Aorta (tissue), 5 donors: ENCODE data around the gene ACSL1. TPM values are rescaled to one million over a fixed set of nuclear protein-coding genes. Genes with fewer than 3 reads are reported as not detected.

ENCODE experiments used
- ATAC-seq: fragments of 200-7000 bp; cut with Tn5 transposase; one replicate; pipeline ENCODE4 v1.9.1; 2022; ENCODE audit warnings: moderate library complexity; ENCODE audit not compliant: low FRiP score
- DNase-seq, 2 donors: peaks; one replicate each; pipeline ENCODE4 v3.0.0-alpha.2; 2020
- H3K27ac ChIP-seq, 2 donors: one replicate each; pipeline ENCODE4 v1.5.1; 2013; ENCODE audit warnings: low read length in 2 of 2, mild to moderate bottlenecking in 2 of 2, moderate library complexity in 2 of 2, control low read depth in 1 of 2, inconsistent platforms in 1 of 2, low read depth in 1 of 2
- H3K27me3 ChIP-seq, 2 donors: one replicate each; pipeline ENCODE4 v1.6.1; 2013; ENCODE audit warnings: control low read depth in 1 of 2, low read length in 1 of 2, mild to moderate bottlenecking in 1 of 2, moderate library complexity in 1 of 2; ENCODE audit not compliant: insufficient read depth in 2 of 2, control insufficient read depth in 1 of 2
- H3K36me3 ChIP-seq, 2 donors: one replicate each; pipeline ENCODE4 v1.6.1; 2013; ENCODE audit warnings: control low read depth in 1 of 2, low read length in 1 of 2, mild to moderate bottlenecking in 1 of 2; ENCODE audit not compliant: insufficient read depth in 2 of 2, control insufficient read depth in 1 of 2
- H3K4me1 ChIP-seq, 2 donors: one replicate each; pipeline ENCODE4 v1.6.1; 2013; ENCODE audit warnings: low read length in 2 of 2, control low read depth in 1 of 2, mild to moderate bottlenecking in 1 of 2, moderate library complexity in 1 of 2; ENCODE audit not compliant: insufficient read depth in 2 of 2, control insufficient read depth in 1 of 2
- H3K4me3 ChIP-seq, 2 donors: one replicate each; pipeline ENCODE4 v1.5.1; 2013; ENCODE audit warnings: low read length in 2 of 2, control low read depth in 1 of 2, mild to moderate bottlenecking in 1 of 2
- H3K9me3 ChIP-seq: one replicate; pipeline ENCODE4 v1.6.1; 2013; ENCODE audit warnings: mild to moderate bottlenecking, low read length; ENCODE audit not compliant: control insufficient read depth
- WGBS, 2 donors: extraction: QIAGEN DNeasy Blood & Tissue Kit; methylation state at CpG; one replicate each; pipeline ENCODE4 v1.1.7; 2013; 5-methylcytosine and 5-hydroxymethylcytosine counted together
- intact Hi-C, 2 donors: fragments of 100-400 bp; cut with DNase I; formaldehyde crosslinking; loops; one replicate each; pipeline versions ENCODE4 v1.14.2 to v1.15.0; 2022
- polyA plus RNA-seq, 2 donors: library from polyadenylated mRNA; stranded (reverse); fragments of 200-250 nt; gene quantifications; one replicate each; pipeline ENCODE4 v1.2.3, GENCODE V29; 2013
- total RNA-seq, 2 donors: library from RNA; stranded (reverse); fragmentation: NEBNext Ultra II Directional; extraction: Animal tissue kit (Norgen Biotek cat#: 25700); gene quantifications; one replicate each; pipeline ENCODE4 v1.2.1, GENCODE V29; 2021
- donor health status: healthy with polysubstance abuse.
- donor health status: Bipolar disorder and iron deficiency.
- donor health status: DM: no; HTN: no; CAD: no.
- donor health status: DM: no; HTN: no; CAD: no.
- donor health status: DM: yes; HTN: yes; CAD: no.

The ACSL1 gene
- total and polyA plus RNA-seq, 4 donors = 20.3 to 97.8 (median 55.5) TPM

DNA sequence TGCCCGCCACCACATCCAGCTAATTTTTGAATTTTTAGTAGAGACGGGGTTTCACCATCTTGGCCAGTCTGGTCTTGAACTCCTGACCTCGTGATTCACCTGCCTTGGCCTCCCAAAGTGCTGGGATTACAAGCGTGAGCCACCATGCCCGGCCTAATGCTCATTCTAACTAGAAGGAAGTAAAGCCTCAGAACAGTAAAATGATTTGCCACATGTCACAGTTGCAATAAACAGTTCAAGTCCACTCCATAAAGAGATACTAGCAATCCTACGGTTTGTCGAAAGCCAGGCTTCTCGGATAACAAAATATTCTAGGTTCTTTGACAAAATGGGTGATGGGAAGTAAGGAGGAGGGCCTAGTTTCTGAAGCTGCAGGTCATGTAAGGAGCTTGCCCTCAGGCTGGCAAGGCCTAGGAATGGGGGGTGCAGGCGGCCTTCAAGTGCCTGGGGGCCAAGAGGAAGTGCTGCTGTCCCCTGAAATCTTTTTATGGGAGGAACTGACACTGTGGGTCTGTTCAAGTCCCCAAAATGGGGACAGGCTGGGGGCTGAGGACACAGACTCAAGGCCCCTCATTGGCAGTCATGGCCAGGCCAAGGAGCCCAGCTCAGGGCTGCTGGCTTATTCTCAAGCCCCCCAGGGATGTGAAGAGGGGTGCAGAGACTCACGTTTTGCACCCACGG, 31.8 kb upstream of the ACSL1 start:
- DNase-seq (no peak), ATAC-seq (no peak)
- H3K27ac ChIP-seq = no peak overlapping the region
- no peaks in the 10 kb centered on the region for H3K4me1 ChIP-seq
- H3K9me3 ChIP-seq = no peaks in the 10 kb centered on the region
- no peaks in the 10 kb centered on the region for H3K36me3 ChIP-seq
- intact Hi-C loops = no loop called here
- no peaks in the 10 kb centered on the region for H3K27me3 ChIP-seq
- no peak overlapping the region for H3K4me3 ChIP-seq
- 86% methylated on average over 11 of the region's 11 CpGs for WGBS, 2 donors

DNA sequence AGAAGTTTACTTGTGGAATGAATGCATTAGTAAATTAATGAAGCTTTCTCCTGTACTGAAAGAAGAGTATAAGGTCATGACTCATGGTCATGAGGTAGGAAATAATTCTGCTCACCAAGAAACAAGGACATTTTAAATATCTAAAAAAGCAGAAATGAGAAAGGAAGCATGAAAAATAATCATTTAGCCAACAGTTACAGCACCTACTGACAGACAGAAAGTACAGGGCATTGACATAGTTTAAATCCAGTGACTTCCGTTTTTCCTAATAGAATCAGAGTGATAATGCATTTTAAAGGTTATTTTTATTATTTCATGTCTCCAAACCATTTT, 30.5 kb upstream of the ACSL1 start:
- H3K9me3 ChIP-seq = no peaks in the 10 kb centered on the region
- no peaks in the 10 kb centered on the region for H3K36me3 ChIP-seq
- DNase-seq = no peak
- no peaks in the 10 kb centered on the region for H3K4me1 ChIP-seq
- H3K27me3 ChIP-seq = no peaks in the 10 kb centered on the region
- H3K27ac ChIP-seq = no peak overlapping the region
- no peak overlapping the region for H3K4me3 ChIP-seq
- intact Hi-C loops = no loop called here
- ATAC-seq = no peak
- 59 to 61% methylated on average over 1 of the region's 1 CpG for WGBS, 2 donors

DNA sequence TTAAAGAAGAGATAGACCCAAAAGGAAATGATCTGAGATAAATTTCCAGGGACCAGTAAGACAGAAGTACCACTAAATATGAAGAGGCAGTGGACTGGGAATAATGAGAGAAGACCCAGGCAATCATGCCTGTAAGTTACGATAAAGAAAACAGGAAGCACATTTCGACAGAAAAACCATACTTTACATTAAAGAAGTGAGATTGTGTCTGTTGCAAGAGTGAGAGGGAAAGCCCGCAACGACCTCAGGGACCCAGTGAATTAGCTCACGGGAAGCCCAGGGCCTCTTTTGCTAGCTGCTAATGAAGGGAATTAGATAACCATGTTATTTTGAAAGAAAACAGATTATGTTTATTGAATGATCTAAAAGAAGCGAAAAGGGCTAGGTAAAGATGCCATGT, 28.9 kb upstream of the ACSL1 start:
- intact Hi-C loops = no loop called here

DNA sequence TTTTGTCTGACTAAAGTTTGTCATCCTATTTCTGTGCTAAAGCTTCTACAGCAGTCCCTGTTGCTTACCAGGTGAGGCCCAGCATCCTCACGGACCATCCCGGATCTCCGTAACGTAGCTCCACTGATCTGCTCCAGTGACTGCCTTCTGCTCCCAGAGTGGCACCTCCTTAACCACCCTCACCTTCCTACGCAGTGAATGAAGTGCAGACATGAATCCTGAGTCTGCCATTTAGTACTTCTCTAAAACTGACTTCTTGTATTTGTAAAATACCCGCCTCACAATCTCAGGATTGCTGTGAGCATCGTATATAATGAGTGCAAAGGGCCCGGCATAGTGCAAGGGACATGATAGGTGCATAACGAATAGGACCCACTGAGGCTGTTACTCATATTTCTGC, 27.7 kb upstream of the ACSL1 start:
- H3K9me3 ChIP-seq = no peaks in the 10 kb centered on the region
- no peak overlapping the region for H3K27ac ChIP-seq
- H3K36me3 ChIP-seq = no peaks in the 10 kb centered on the region
- WGBS, 2 donors = 93% methylated on average over 9 of the region's 9 CpGs
- ATAC-seq (no peak), DNase-seq (no peak)
- intact Hi-C loops = no loop called here
- H3K4me1 ChIP-seq = no peaks in the 10 kb centered on the region
- no peaks in the 10 kb centered on the region for H3K27me3 ChIP-seq
- H3K4me3 ChIP-seq = no peak overlapping the region

More for the DNA sequence above, 28.9 kb upstream of the ACSL1 start:
- DNase-seq = no peak
- no peaks in the 10 kb centered on the region for H3K9me3 ChIP-seq
- H3K4me3 ChIP-seq = no peak overlapping the region
- no peak overlapping the region for H3K27ac ChIP-seq
- WGBS, 2 donors = 53 to 56% methylated on average over 6 of the region's 6 CpGs
- ATAC-seq = no peak
- H3K36me3 ChIP-seq = no peaks in the 10 kb centered on the region
- H3K27me3 ChIP-seq = no peaks in the 10 kb centered on the region
- no peaks in the 10 kb centered on the region for H3K4me1 ChIP-seq

DNA sequence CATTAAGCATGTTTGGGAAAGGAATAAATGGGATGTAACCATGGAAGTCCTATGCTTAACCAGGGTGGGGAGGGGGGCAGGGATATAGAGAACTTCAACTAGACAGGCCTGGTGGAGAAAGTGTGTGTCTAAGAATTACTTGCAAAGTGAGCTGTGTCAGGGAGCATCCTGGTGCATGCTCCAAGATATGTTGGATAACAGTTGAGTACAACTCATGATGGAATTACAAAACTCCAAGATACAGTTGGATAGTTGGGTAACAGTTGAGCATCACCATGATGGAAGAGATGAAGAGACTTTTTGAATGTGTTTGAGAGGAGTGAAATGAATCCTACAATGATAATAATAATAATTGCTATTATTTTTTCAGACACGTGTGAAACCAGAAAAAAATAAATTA, 26.1 kb upstream of the ACSL1 start:
- Histone ChIP-seq H3K4me3 (no peak overlapping the region), H3K27ac (no peak overlapping the region), H3K4me1 (no peaks in the 10 kb centered on the region), H3K27me3 (no peaks in the 10 kb centered on the region), H3K36me3 (no peaks in the 10 kb centered on the region), H3K9me3 (no peaks in the 10 kb centered on the region)
- 0 to 1% methylated on average over 1 of the region's 1 CpG for WGBS, 2 donors
- DNase-seq (no peak), ATAC-seq (no peak)
- intact Hi-C loops = no loop called here

DNA sequence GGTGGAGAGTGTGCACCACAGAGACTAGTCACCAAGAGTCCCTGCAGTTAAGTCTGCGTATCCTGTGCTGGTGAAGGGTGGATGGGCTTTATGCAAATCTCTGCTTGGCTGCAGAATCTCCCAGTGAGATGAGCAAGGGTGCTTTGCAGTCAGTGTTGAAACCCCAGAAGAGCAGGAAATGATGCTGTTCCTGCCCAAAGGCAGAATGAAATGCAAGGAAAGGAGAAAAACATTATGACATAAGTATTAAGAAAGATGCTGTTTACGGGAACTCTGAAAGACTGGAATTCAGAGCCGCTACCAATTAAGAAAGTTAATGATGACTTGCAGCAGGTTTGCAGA, 25.4 kb upstream of the ACSL1 start:
- H3K9me3 ChIP-seq = no peaks in the 10 kb centered on the region
- intact Hi-C loops = no loop called here
- H3K4me1 ChIP-seq = no peaks in the 10 kb centered on the region
- no peaks in the 10 kb centered on the region for H3K27me3 ChIP-seq
- H3K36me3 ChIP-seq = no peaks in the 10 kb centered on the region
- WGBS, 2 donors = 74 to 75% methylated on average over 3 of the region's 3 CpGs
- no peak overlapping the region for H3K27ac ChIP-seq
- H3K4me3 ChIP-seq = no peak overlapping the region
- DNase-seq = peak in 1 of 2 donors; percentile 60
- ATAC-seq = peak; percentile 43

DNA sequence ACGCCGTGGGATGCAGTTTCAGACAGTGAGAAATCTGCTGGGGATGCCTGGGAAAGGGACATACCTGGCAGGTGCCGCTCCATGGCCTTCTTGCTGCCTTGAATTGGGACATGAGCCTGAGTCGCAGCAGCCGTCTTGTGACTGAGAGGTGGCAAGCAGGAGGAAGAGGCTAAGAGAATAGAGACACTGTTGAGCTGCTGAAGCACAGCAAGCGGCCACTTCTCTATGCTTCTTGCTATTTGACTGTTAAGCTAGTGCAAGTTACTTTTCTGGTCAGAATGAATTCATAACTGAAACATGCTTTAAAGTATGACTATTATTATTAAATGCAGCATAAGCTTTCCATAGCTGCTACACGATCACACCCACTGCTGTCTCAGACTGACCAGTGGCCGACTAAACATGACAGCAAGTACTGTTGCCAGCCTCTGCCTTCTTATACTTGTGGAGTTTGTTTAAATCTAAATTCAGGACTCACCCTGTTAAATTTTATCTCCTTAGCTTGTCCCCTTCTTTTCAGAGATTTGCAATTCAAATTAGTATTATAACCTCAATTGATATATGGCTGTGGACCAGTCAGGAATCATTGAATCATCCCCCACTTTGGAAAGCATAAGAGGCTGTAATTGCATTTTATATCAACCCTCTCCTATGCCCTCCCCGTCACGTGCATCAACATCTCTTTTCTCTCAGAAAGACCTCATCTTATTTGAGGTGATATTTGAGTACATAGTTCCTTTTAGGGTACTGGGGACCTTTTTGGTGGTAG, 24.8 kb upstream of the ACSL1 start:
- H3K9me3 ChIP-seq = no peaks in the 10 kb centered on the region
- 68 to 75% methylated on average over 10 of the region's 10 CpGs for WGBS, 2 donors
- no peak overlapping the region for H3K27ac ChIP-seq
- no peak for ATAC-seq
- no peaks in the 10 kb centered on the region for H3K4me1 ChIP-seq
- no peak overlapping the region for H3K4me3 ChIP-seq
- intact Hi-C loops = no loop called here
- no peaks in the 10 kb centered on the region for H3K36me3 ChIP-seq
- peak in 1 of 2 donors; percentile 59 for DNase-seq
- no peaks in the 10 kb centered on the region for H3K27me3 ChIP-seq

DNA sequence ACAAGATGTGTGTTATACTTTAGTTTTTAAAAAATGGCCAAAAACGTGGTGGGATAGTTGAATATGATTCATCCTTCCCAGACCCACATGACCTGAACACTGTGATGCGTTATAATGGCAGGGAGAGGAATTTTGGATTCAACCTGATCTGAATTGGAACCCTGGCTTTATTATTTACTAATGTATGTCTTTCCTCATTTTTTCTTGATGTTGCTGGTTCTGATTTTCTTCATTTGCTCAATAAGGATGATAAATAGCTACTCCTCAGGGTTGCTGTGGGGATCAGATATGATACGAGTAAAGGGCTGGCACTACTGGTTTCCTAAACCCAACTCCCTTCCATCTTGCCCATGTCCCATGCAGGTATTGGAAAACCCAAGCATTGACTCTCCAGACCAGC, 24.2 kb upstream of the ACSL1 start:
- intact Hi-C loops = no loop called here
- ATAC-seq = no peak
- H3K4me3 ChIP-seq = no peak overlapping the region
- DNase-seq = no peak
- H3K36me3 ChIP-seq = no peaks in the 10 kb centered on the region
- no peaks in the 10 kb centered on the region for H3K27me3 ChIP-seq
- no peaks in the 10 kb centered on the region for H3K4me1 ChIP-seq
- no peaks in the 10 kb centered on the region for H3K9me3 ChIP-seq
- no peak overlapping the region for H3K27ac ChIP-seq
- 67 to 69% methylated on average over 3 of the region's 3 CpGs for WGBS, 2 donors

DNA sequence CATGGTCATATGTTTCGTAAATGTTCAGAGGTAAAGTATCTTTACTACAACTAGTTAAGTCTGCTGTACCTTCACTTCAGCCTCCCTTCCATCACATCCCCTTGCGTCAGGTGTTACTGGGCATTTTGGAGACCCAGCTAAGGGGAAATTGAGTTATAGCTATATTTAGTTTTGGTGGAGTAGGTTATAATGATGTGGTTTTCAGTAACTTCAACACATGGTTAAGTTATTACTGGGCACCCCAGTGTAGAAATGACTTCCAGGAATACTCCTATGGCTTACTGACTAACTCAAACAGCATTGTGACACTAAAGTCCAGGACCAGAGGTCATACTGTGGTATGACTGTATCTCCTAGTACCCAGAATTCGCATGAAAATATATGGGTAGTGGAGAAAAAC, 23.4 kb upstream of the ACSL1 start:
- WGBS, 2 donors = 64% methylated on average over 3 of the region's 3 CpGs
- intact Hi-C loops = no loop called here
- Histone ChIP-seq H3K4me1 (no peaks in the 10 kb centered on the region), H3K27me3 (no peaks in the 10 kb centered on the region), H3K36me3 (no peaks in the 10 kb centered on the region), H3K27ac (no peak overlapping the region), H3K4me3 (no peak overlapping the region), H3K9me3 (no peaks in the 10 kb centered on the region)
- no peak for ATAC-seq
- DNase-seq = no peak
